ENCODE results near the gene ARL6IP1. TPM values are rescaled to one million over a fixed set of nuclear protein-coding genes. Genes with fewer than 3 reads are reported as not detected.

ARL6IP1 gene
- total and polyA plus RNA-seq, 2 of the 4 experiments (the other 2 are of a cell fraction): 78.1 to 190 TPM

DNA sequence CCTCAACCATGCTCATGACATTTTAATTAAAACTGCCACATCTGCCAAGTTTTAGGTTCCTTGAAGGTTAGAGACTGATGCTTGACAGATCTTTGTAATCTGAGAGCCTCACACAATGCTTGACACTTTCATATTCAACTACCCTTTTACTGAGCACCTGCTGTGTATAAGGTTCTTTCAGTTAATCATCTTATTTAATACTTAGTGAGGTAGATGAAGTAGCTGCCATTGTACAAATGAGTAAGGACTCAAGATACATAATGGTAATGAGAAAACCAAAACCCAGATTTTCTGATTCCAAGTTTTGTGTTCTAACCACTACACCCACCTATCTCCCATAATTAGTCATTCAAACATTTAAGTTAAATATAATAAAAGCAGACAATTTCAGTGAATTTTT lies 35.4 kb upstream of the ARL6IP1 start:
- ChIA-PET CTCF (no interaction called here), POLR2A (ENCODE audit: unreplicated experiment) (no interaction called here)
- Histone ChIP-seq H3K4me2 (ENCODE audit: low read depth, low read length) (no peak overlapping the region), H2BK120ac (ENCODE audit: low read depth, low read length) (no peak overlapping the region), H3K56ac (ENCODE audit: extremely low read depth, insufficient read depth, low read length) (no peak overlapping the region), H2BK15ac (ENCODE audit: low read depth, low read length) (no peak overlapping the region), H3K27ac (ENCODE audit: insufficient read depth, low read length) (no peak overlapping the region), H2AK9ac (replicated peaks; ENCODE audit: low read depth, low read length, poor library complexity) (no peak overlapping the region), H4K20me1 (ENCODE audit: insufficient read depth, low read length) (no peaks in the 10 kb centered on the region), H3K4me1 (ENCODE audit: control insufficient read depth, insufficient read depth, low read length) (no peaks in the 10 kb centered on the region), H3K36me3 (ENCODE audit: control insufficient read depth, insufficient read depth, low read length) (peaks cover 60% of the 10 kb centered on the region), H3K27me3 (ENCODE audit: control insufficient read depth, insufficient read depth, low read length) (no peaks in the 10 kb centered on the region), H3K79me1 (ENCODE audit: low read depth in 1 of 2, low read length in 2 of 2) (peaks cover 6 to 9% of the 10 kb centered on the region in 2 experiments; a peak in 2 of 4 replicates), H3K9me3 (ENCODE audit: control insufficient read depth, insufficient read depth, low read length) (no peaks in the 10 kb centered on the region), H3K9me1 (ENCODE audit: insufficient read depth, low read length) (no peaks in the 10 kb centered on the region; the same call in 1 of the 2 replicates), H2BK5ac (ENCODE audit: low read depth, low read length, poor library complexity, severe bottlenecking) (no peak overlapping the region), H4K5ac (ENCODE audit: low read depth, low read length) (no peak overlapping the region), H2AK5ac (ENCODE audit: low read depth, low read length) (no peak overlapping the region), H2BK20ac (ENCODE audit: low read depth, low read length) (no peak overlapping the region), H3K14ac (replicated peaks; ENCODE audit: low read depth, low read length) (no peak overlapping the region), H3K9ac (ENCODE audit: low read depth, low read length) (no peak overlapping the region), H3K4ac (ENCODE audit: low read depth, low read length) (no peak overlapping the region), H3K4me3 (ENCODE audit: insufficient read depth, low read depth, low read length) (no peak overlapping the region), H2AFZ (replicated peaks; ENCODE audit: low read length, poor library complexity) (no peak overlapping the region), H4K91ac (ENCODE audit: insufficient read depth, low read depth, low read length) (no peak overlapping the region), H3K23ac (ENCODE audit: low read depth, low read length) (no peak overlapping the region), H3K18ac (ENCODE audit: low read depth, low read length) (no peak overlapping the region), H4K8ac (ENCODE audit: low read depth in 2 of 2, low read length in 2 of 2) (no peak overlapping the region)
- DNase-seq (no peak), ATAC-seq (ENCODE audit: low read depth) (no peak)
- dilution Hi-C loops (cut with HindIII; ENCODE audit: low sequenced_read_pairs, unreplicated experiment): no loop called here
- no peak for TF ChIP-seq MAZ (IDR thresholded peaks at IDR 0.05; ENCODE audit: borderline replicate concordance, low read depth, low read length)
- TF ChIP-seq USF2 (IDR thresholded peaks at IDR 0.05; ENCODE audit: low read depth, low read length): no peak
- TF ChIP-seq ELK1 (IDR thresholded peaks at IDR 0.05; ENCODE audit: borderline replicate concordance, low read depth, low read length): no peak
- no peak for TF ChIP-seq NFE2L2 (IDR thresholded peaks at IDR 0.05; ENCODE audit: low read depth, low read length)
- no peak for TF ChIP-seq RCOR1 (IDR thresholded peaks at IDR 0.05; ENCODE audit: insufficient replicate concordance, low read length)
- intact Hi-C loops (cut with micrococcal nuclease): no loop called here
- in situ Hi-C loops (cut with MboI; ENCODE audit: low sequenced_read_pairs): no loop called here
- BruUV-seq (replicated peaks): no TSS peak
